Panc1 (cell line): Measurements from ENCODE around the gene GAB1. TPM values are rescaled to one million over a fixed set of nuclear protein-coding genes. Genes with fewer than 3 reads are reported as not detected.

ENCODE experiments used
- ATAC-seq: fragments of 200-7000 bp; cut with Tn5 transposase; 2 replicates; pipeline ENCODE4 v1.9.1; 2020; ENCODE audit warnings: mild to moderate bottlenecking, moderate library complexity
- BruUV-seq: library from RNA; stranded (reverse); fragments of 400-500 nt; replicated peaks from 2 replicates; lab custom pipeline; 2021; lab: Mats Ljungman, UMichigan
- CTCF ChIA-PET: fragments of 300-600 bp; sonication (Branson Sonifier 250); formaldehyde crosslinking; loops from one replicate; lab custom pipeline; 2022; ENCODE audit warnings: antibody characterized with exemption; lab: Charles Lee
- POLR2A ChIA-PET: fragments of 300-600 bp; sonication (Branson Sonifier 250); formaldehyde crosslinking; loops from one replicate; lab custom pipeline; 2022; ENCODE audit warnings: antibody characterized with exemption; lab: Charles Lee
- DNase-seq: peaks from one replicate; pipeline ENCODE4 v3.0.0-alpha.2; 2010; ENCODE audit warnings: low read depth, low spot score
- H3K27ac ChIP-seq: 2 replicates; pipeline ENCODE4 v1.5.1; 2011; ENCODE audit warnings: mild to moderate bottlenecking, low read length, inconsistent platforms
- H3K27me3 ChIP-seq: fragments of 200-500 bp; sonication (Bioruptor generic); 2 replicates; pipeline ENCODE4 v1.6.0; 2014; ENCODE audit warnings: low read length, inconsistent platforms; ENCODE audit not compliant: control insufficient read depth, insufficient read depth
- H3K36me3 ChIP-seq: fragments of 200-500 bp; sonication (Bioruptor generic); 2 replicates; pipeline ENCODE4 v1.5.1; 2014; ENCODE audit warnings: inconsistent platforms, mild to moderate bottlenecking, low read length, moderate library complexity; ENCODE audit not compliant: control insufficient read depth, insufficient read depth
- H3K4me1 ChIP-seq: 2 replicates; pipeline ENCODE4 v1.5.1; 2011; ENCODE audit warnings: inconsistent platforms, mild to moderate bottlenecking, low read length, moderate library complexity; ENCODE audit not compliant: control insufficient read depth, insufficient read depth
- H3K4me3 ChIP-seq, 2 experiments: 2 replicates each; pipeline ENCODE4 v1.5.1; 2011 to 2012; ENCODE audit warnings: low read depth in 2 of 2, low read length in 2 of 2, mild to moderate bottlenecking in 2 of 2, inconsistent platforms in 1 of 2, moderate library complexity in 1 of 2
- H3K9me3 ChIP-seq: fragments of 200-500 bp; sonication (Bioruptor generic); 2 replicates; pipeline ENCODE4 v1.5.1; 2014; ENCODE audit warnings: low read depth, mild to moderate bottlenecking, inconsistent platforms, low read length, moderate library complexity; ENCODE audit not compliant: control insufficient read depth, insufficient read depth
- POLR2AphosphoS5 ChIP-seq: IDR thresholded peaks from 2 replicates; pipeline ENCODE4 v1.6.1; 2012; ENCODE audit warnings: mild to moderate bottlenecking, low read depth, low read length, moderate library complexity
- SIN3A ChIP-seq: IDR thresholded peaks from 2 replicates; pipeline ENCODE4 v1.6.1; 2012; ENCODE audit warnings: low read depth, mild to moderate bottlenecking, low read length, moderate library complexity, borderline replicate concordance; ENCODE audit not compliant: insufficient read depth
- TCF7L2 ChIP-seq: IDR thresholded peaks from 2 replicates; pipeline ENCODE4 v1.6.1; 2011; ENCODE audit warnings: mild to moderate bottlenecking, low read depth, low read length, inconsistent platforms
- in situ Hi-C: cut with HindIII; loops from 2 replicates; pipeline ENCODE4 v1.10.0; 2016; ENCODE audit warnings: low sequenced_read_pairs, low pct_unique_long_range_greater_than_20kb
- intact Hi-C: fragments of 100-400 bp; cut with micrococcal nuclease; formaldehyde crosslinking; loops from one replicate; pipeline ENCODE4 v1.10.0; 2022; ENCODE audit not compliant: unreplicated experiment
- total RNA-seq: library from RNA; stranded (reverse); gene quantifications from one replicate; pipeline ENCODE4 v1.2.1, GENCODE V29; 2021; ENCODE audit not compliant: unreplicated experiment
- TF ChIP-seq, protein P1 (sequence below), 2 experiments: IDR thresholded peaks; 2 replicates each; pipeline ENCODE4 v1.6.1; 2011 to 2012; ENCODE audit warnings: low read depth in 2 of 2, control low read depth in 1 of 2, low read length in 1 of 2, mild to moderate bottlenecking in 1 of 2, moderate library complexity in 1 of 2; ENCODE audit not compliant: insufficient read depth in 1 of 2
- TF ChIP-seq, protein P2 (sequence below): fragments of 450-650 bp; IDR thresholded peaks from 2 replicates; pipeline ENCODE4 v1.5.1; 2017; ENCODE audit warnings: mild to moderate bottlenecking

GAB1 gene
- total RNA-seq, 1 experiment from 2014 or later, result 2.8 TPM

DNA sequence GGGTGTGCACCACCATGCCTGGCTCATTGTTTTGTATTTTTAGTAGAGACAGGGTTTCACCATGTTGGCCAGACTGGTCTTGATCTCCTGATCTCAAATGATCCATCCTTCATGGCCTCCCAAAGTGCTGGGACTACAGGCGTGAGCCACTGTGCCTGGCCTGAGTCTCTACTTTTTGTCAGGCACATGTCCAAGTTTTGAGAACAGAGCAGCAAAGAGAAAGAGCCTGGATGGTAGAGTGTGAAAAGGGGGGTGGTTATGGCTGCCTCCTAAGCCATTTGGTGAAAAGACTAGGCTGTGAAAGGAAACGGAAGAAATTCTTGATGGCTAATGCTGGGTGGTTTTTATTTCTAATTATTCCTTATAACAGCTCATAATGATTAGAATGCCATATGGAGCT is 63.4 kb downstream of the GAB1 start:
- in situ Hi-C loops, result no loop called here
- DNase-seq (no peak), ATAC-seq (no peak)
- Histone ChIP-seq H3K36me3 (no peaks in the 10 kb centered on the region), H3K4me1 (no peaks in the 10 kb centered on the region), H3K27me3 (no peaks in the 10 kb centered on the region), H3K9me3 (no peaks in the 10 kb centered on the region), H3K27ac (no peak overlapping the region), H3K4me3 (no peak overlapping the region)
- intact Hi-C loops, result no loop called here
- TF ChIP-seq, protein P1, sequence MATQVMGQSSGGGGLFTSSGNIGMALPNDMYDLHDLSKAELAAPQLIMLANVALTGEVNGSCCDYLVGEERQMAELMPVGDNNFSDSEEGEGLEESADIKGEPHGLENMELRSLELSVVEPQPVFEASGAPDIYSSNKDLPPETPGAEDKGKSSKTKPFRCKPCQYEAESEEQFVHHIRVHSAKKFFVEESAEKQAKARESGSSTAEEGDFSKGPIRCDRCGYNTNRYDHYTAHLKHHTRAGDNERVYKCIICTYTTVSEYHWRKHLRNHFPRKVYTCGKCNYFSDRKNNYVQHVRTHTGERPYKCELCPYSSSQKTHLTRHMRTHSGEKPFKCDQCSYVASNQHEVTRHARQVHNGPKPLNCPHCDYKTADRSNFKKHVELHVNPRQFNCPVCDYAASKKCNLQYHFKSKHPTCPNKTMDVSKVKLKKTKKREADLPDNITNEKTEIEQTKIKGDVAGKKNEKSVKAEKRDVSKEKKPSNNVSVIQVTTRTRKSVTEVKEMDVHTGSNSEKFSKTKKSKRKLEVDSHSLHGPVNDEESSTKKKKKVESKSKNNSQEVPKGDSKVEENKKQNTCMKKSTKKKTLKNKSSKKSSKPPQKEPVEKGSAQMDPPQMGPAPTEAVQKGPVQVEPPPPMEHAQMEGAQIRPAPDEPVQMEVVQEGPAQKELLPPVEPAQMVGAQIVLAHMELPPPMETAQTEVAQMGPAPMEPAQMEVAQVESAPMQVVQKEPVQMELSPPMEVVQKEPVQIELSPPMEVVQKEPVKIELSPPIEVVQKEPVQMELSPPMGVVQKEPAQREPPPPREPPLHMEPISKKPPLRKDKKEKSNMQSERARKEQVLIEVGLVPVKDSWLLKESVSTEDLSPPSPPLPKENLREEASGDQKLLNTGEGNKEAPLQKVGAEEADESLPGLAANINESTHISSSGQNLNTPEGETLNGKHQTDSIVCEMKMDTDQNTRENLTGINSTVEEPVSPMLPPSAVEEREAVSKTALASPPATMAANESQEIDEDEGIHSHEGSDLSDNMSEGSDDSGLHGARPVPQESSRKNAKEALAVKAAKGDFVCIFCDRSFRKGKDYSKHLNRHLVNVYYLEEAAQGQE (IDR thresholded peaks at IDR 0.05; ENCODE audit: insufficient read depth in 1 of 2, low read depth in 2 of 2, low read length in 1 of 2), result no peak
- no peak for TF ChIP-seq POLR2AphosphoS5
- no peak for TF ChIP-seq TCF7L2
- TF ChIP-seq SIN3A, result no peak
- TF ChIP-seq, protein P2, sequence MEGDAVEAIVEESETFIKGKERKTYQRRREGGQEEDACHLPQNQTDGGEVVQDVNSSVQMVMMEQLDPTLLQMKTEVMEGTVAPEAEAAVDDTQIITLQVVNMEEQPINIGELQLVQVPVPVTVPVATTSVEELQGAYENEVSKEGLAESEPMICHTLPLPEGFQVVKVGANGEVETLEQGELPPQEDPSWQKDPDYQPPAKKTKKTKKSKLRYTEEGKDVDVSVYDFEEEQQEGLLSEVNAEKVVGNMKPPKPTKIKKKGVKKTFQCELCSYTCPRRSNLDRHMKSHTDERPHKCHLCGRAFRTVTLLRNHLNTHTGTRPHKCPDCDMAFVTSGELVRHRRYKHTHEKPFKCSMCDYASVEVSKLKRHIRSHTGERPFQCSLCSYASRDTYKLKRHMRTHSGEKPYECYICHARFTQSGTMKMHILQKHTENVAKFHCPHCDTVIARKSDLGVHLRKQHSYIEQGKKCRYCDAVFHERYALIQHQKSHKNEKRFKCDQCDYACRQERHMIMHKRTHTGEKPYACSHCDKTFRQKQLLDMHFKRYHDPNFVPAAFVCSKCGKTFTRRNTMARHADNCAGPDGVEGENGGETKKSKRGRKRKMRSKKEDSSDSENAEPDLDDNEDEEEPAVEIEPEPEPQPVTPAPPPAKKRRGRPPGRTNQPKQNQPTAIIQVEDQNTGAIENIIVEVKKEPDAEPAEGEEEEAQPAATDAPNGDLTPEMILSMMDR, result no peak
- BruUV-seq, result no TSS peak
- ChIA-PET POLR2A (no interaction called here), CTCF (no interaction called here)

DNA sequence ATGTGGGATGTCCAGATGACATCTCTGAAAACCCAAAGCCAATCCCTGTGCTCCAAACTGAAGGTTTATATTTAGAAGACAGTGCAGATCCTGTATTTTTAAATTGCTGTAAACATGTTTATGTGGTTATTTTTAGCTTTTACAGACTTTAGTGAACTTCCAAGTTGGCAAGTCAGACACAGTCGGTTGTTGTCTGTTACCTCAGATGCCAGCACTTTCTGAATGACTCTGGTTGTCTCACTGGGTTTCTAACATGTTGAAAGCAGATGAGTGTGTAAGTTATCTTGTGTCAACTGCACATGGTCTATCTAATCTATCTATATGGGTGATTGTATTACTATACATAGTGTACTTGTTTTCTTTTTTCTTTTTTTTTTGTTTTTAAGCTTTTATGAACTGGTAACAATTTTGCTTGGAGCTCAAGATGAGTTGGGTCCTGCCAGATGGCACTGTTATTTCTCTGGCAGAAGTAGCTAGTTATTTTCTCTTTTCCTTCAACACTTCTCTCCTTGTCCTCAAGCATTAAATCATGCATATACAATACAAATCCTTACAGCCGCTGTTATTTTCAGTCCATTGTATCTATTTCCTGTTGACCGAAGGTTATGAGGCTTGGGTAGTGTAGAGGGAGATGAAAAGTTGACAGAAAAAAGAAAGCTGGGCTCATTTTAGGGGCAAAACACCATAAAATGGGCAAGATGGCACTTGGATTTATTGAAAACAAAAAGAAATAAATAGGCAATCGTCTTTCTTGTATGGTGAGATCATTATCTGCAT is 66.3 kb downstream of the GAB1 start:
- intact Hi-C loops (no loop called here), in situ Hi-C loops (no loop called here)
- BruUV-seq, result no TSS peak
- no peak for DNase-seq
- Histone ChIP-seq H3K27ac (no peak overlapping the region), H3K4me3 (no peak overlapping the region), H3K4me1 (no peaks in the 10 kb centered on the region), H3K36me3 (no peaks in the 10 kb centered on the region), H3K9me3 (no peaks in the 10 kb centered on the region), H3K27me3 (no peaks in the 10 kb centered on the region)
- ChIA-PET CTCF (no interaction called here), POLR2A (no interaction called here)
- ATAC-seq, result no peak
- TF ChIP-seq SIN3A, result no peak
- no peak for TF ChIP-seq TCF7L2
- TF ChIP-seq, protein P2, result no peak
- no peak for TF ChIP-seq POLR2AphosphoS5
- TF ChIP-seq, protein P1 (IDR thresholded peaks at IDR 0.05; ENCODE audit: insufficient read depth in 1 of 2, low read depth in 2 of 2, low read length in 1 of 2), result no peak
